OCI-LY7 (cell line): Measurements from ENCODE around the gene WNT2B. TPM values are rescaled to one million over a fixed set of nuclear protein-coding genes. Genes with fewer than 3 reads are reported as not detected.

Experiments used
- BruUV-seq: library from RNA; stranded (reverse); fragments of 400-500 nt; replicated peaks from 2 replicates; lab custom pipeline; 2021; lab: Mats Ljungman, UMichigan
- CTCF ChIA-PET: fragments of 300-600 bp; sonication (Branson Sonifier 250); formaldehyde crosslinking; loops from one replicate; lab custom pipeline; 2022; ENCODE audit warnings: antibody characterized with exemption; ENCODE audit not compliant: unreplicated experiment; lab: Charles Lee
- POLR2A ChIA-PET: fragments of 300-600 bp; sonication (Branson Sonifier 250); formaldehyde crosslinking; loops from one replicate; lab custom pipeline; 2022; ENCODE audit warnings: antibody characterized with exemption; lab: Charles Lee
- DNase-seq: peaks from one replicate; pipeline ENCODE4 v3.0.0-alpha.2; 2015; ENCODE audit warnings: low spot score
- H2AFZ ChIP-seq: fragments of 200-600 bp; sonication (generic), shearing (Covaris generic); 2 replicates; pipeline ENCODE4 v1.6.1; 2014; ENCODE audit warnings: mild to moderate bottlenecking, antibody characterized with exemption, low read length, moderate library complexity
- H3K27ac ChIP-seq: fragments of 200-600 bp; sonication (generic); 2 replicates; pipeline ENCODE4 v1.5.1; 2014; ENCODE audit warnings: mixed run types, low read depth, mild to moderate bottlenecking, moderate library complexity, low read length, inconsistent platforms; ENCODE audit not compliant: poor library complexity, severe bottlenecking
- H3K36me3 ChIP-seq: fragments of 200-600 bp; sonication (generic); 2 replicates; pipeline ENCODE4 v1.6.1; 2014; ENCODE audit warnings: mild to moderate bottlenecking, antibody characterized with exemption, low read length, moderate library complexity, mixed read lengths; ENCODE audit not compliant: insufficient read depth
- H3K4me1 ChIP-seq: fragments of 200-600 bp; sonication (generic); 2 replicates; pipeline ENCODE4 v1.5.1; 2014; ENCODE audit warnings: mild to moderate bottlenecking, low read length; ENCODE audit not compliant: insufficient read depth, poor library complexity, severe bottlenecking
- H3K4me2 ChIP-seq: fragments of 200-600 bp; sonication (generic); 2 replicates; pipeline ENCODE4 v1.6.1; 2014; ENCODE audit warnings: mild to moderate bottlenecking, low read length
- H3K4me3 ChIP-seq: fragments of 200-600 bp; sonication (generic); 2 replicates; pipeline ENCODE4 v1.5.1; 2014; ENCODE audit warnings: mild to moderate bottlenecking, low read depth, low read length; ENCODE audit not compliant: poor library complexity, severe bottlenecking
- H3K79me2 ChIP-seq: fragments of 200-600 bp; sonication (generic); 2 replicates; pipeline ENCODE4 v1.6.1; 2016; ENCODE audit warnings: low read depth, mild to moderate bottlenecking, low read length, moderate library complexity, mixed read lengths; ENCODE audit not compliant: insufficient read depth
- H3K9me2 ChIP-seq: fragments of 200-600 bp; sonication (generic); 2 replicates; pipeline ENCODE4 v1.6.1; 2016; ENCODE audit warnings: mild to moderate bottlenecking, low read length, mixed read lengths; ENCODE audit not compliant: insufficient read depth
- H3K9me3 ChIP-seq: fragments of 200-600 bp; sonication (generic); 2 replicates; pipeline ENCODE4 v1.6.1; 2014; ENCODE audit warnings: mild to moderate bottlenecking, mixed run types, low read length, mixed read lengths
- H4K20me1 ChIP-seq: fragments of 200-600 bp; sonication (generic); 2 replicates; pipeline ENCODE4 v1.6.1; 2014; ENCODE audit warnings: mild to moderate bottlenecking, antibody characterized with exemption, low read length, moderate library complexity, mixed read lengths; ENCODE audit not compliant: insufficient read depth
- CTCF ChIP-seq: fragments of 200-600 bp; sonication (generic); conservative IDR thresholded peaks from 2 replicates; pipeline ENCODE4 v1.5.1; 2014; ENCODE audit warnings: mild to moderate bottlenecking, antibody characterized with exemption, low read length, moderate library complexity, mixed read lengths
- EZH2phosphoT487 ChIP-seq: fragments of 200-600 bp; sonication (generic); IDR thresholded peaks from 2 replicates; pipeline ENCODE4 v1.6.1; 2018; ENCODE audit warnings: low read depth, borderline replicate concordance, mild to moderate bottlenecking, mixed run types, antibody characterized with exemption, low read length, moderate library complexity, mixed read lengths
- intact Hi-C: fragments of 100-400 bp; cut with micrococcal nuclease; formaldehyde crosslinking; loops from one replicate; pipeline ENCODE4 v1.10.0; 2022; ENCODE audit not compliant: unreplicated experiment
- total RNA-seq, 2 experiments: library from RNA; depleted of rRNA in 1 of 2; stranded (reverse); fragments of >200 nt in 1 of 2; shearing (Covaris generic) in 1 of 2; gene quantifications; 2 replicates each; pipeline ENCODE4 v1.2.3, GENCODE V29; 2014 to 2022

WNT2B gene
- total RNA-seq, 2 experiments from 2014 or later: 0.32 to 0.91 TPM

GRCh38 chr1:112488141-112488540 lies 20.6 kb upstream of the WNT2B start:
- CTCF ChIA-PET: no interaction called here
- Histone ChIP-seq H3K27ac (no peak overlapping the region), H3K4me2 (no peak overlapping the region), H4K20me1 (no peaks in the 10 kb centered on the region), H3K9me3 (no peaks in the 10 kb centered on the region), H2AFZ (no peak overlapping the region), H3K4me1 (no peaks in the 10 kb centered on the region), H3K36me3 (no peaks in the 10 kb centered on the region), H3K4me3 (no peak overlapping the region), H3K9me2 (no peaks in the 10 kb centered on the region), H3K79me2 (no peaks in the 10 kb centered on the region)
- intact Hi-C loops: no loop called here
- POLR2A ChIA-PET: interaction anchor here (0.9 kb wide), 1 partner anchor 10 kb away, joined by 7 read pairs; no protein-coding TSS in a partner anchor
- TF ChIP-seq EZH2phosphoT487 (no peak), CTCF (no peak)
- no TSS peak for BruUV-seq
- no peak for DNase-seq

GRCh38 chr1:112492076-112492475 lies 16.7 kb upstream of the WNT2B start:
- Histone ChIP-seq H4K20me1 (no peaks in the 10 kb centered on the region), H3K79me2 (no peaks in the 10 kb centered on the region), H2AFZ (no peak overlapping the region), H3K9me3 (no peaks in the 10 kb centered on the region), H3K4me3 (no peak overlapping the region), H3K9me2 (no peaks in the 10 kb centered on the region), H3K4me2 (no peak overlapping the region), H3K27ac (no peak overlapping the region), H3K4me1 (no peaks in the 10 kb centered on the region), H3K36me3 (no peaks in the 10 kb centered on the region)
- ChIA-PET CTCF (no interaction called here), POLR2A (interaction anchor here (0.6 to 1.2 kb wide), 4 partner anchors 13 to 51 kb away, joined by 3 to 4 read pairs (median 4); no protein-coding TSS in a partner anchor)
- no TSS peak for BruUV-seq
- no peak for DNase-seq
- intact Hi-C loops: no loop called here
- TF ChIP-seq EZH2phosphoT487 (no peak), CTCF (no peak)

- Histone ChIP-seq H4K20me1 (no peaks in the 10 kb centered on the region), H3K9me2 (no peaks in the 10 kb centered on the region), H3K4me1 (no peaks in the 10 kb centered on the region), H3K4me3 (no peak overlapping the region), H3K36me3 (no peaks in the 10 kb centered on the region), H3K79me2 (no peaks in the 10 kb centered on the region), H3K27ac (no peak overlapping the region), H2AFZ (no peak overlapping the region), H3K9me3 (no peaks in the 10 kb centered on the region), H3K4me2 (no peak overlapping the region)
- ChIA-PET POLR2A (no interaction called here), CTCF (no interaction called here)
- intact Hi-C loops: no loop called here
- no TSS peak for BruUV-seq
- DNase-seq: no peak
- TF ChIP-seq CTCF: no peak
- TF ChIP-seq EZH2phosphoT487: no peak
Measured at GRCh38 chr1:112493351-112493750, 15.4 kb upstream of the WNT2B start.
